CD4-positive, alpha-beta T cell treated with Interleukin-21 for 1 hour (primary cell): ENCODE data around the gene PWWP2B.
A peak's percentile ranks its signal among the peaks of the same experiment; 100 is the strongest.

Experiments used
- DNase-seq: peaks from one replicate; pipeline ENCODE4 v3.0.0-alpha.2; 2020

PWWP2B gene

GRCh38 chr10:132449811-132450181 lies 52.8 kb downstream of the PWWP2B start:
- no peak for DNase-seq

DNA sequence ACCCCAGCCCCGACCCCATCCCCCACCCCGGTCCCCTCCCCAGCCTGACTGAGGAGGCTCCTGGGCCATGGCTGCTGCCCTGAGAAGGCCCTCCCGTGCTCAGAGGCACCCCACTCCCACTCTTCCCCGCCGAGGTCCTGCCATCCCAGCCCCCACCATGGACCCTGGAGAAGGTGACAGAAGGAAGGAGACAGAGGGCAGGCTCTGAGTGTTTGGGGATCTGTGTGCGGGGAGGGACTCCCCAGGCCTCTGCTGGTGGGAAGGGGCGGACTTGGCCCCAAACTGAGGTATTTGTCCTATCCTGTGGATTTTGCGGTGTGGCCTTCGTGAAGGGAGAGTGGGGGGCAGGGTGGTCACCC lies 53.4 kb downstream of the PWWP2B start:
- no peak for DNase-seq

DNA sequence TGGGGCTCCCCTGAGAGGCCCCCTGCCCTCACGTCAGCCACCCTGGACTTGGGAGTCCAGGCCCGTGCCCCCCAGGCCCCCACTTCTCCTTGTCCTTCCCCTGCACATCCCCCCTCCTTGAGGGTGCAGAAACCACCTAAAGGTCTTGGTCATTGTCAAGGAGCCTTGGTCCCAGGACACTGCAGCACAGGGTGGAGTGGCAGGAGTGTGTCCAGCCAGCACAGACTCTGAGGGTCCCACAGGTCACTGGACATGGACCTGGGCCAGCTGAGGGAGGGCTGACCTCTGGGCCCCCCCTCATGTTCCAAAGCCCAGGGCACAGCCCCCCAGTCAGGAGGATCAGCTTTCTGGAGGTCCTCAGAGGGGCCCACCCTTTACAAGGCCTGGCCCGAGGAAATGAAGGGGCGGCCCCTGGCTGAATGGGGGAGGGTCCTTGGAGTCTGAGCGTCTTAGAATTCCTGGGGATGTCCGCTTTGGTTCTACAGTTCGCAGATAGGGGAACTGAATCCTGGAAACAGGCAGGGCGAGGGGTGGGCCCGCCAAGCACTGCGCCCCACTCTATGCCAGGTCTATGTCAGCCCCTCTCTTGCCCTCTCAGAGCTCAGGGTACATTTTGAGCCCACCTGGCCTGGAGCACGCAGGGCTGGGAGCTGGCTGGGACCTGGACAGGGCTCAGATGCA lies 54.0 kb downstream of the PWWP2B start:
- DNase-seq: no peak

- DNase-seq: no peak
Measured at GRCh38 chr10:132451506-132452215, 54.7 kb downstream of the PWWP2B start.

DNA sequence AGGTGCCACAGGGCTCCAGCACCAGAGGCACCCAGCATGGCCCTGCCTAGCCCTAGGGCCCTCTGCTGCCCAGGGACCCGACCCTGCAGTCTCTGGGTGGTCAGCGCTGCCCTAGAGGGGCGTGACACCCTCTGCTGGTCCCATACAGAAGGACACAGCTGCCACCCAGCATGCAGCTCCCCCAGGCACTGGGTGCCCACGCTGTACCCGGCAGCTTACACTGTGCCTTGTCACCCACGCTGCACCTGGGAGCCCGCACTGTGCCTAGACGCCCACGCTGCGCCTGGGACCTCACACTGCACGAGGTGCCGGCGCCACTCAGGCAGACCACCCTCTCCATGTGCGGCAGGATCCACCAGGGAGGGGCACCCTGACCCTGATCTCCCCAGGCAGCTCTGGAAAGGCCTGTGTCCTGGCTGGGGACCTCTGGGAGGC lies 55.2 kb downstream of the PWWP2B start:
- DNase-seq: no peak

DNA sequence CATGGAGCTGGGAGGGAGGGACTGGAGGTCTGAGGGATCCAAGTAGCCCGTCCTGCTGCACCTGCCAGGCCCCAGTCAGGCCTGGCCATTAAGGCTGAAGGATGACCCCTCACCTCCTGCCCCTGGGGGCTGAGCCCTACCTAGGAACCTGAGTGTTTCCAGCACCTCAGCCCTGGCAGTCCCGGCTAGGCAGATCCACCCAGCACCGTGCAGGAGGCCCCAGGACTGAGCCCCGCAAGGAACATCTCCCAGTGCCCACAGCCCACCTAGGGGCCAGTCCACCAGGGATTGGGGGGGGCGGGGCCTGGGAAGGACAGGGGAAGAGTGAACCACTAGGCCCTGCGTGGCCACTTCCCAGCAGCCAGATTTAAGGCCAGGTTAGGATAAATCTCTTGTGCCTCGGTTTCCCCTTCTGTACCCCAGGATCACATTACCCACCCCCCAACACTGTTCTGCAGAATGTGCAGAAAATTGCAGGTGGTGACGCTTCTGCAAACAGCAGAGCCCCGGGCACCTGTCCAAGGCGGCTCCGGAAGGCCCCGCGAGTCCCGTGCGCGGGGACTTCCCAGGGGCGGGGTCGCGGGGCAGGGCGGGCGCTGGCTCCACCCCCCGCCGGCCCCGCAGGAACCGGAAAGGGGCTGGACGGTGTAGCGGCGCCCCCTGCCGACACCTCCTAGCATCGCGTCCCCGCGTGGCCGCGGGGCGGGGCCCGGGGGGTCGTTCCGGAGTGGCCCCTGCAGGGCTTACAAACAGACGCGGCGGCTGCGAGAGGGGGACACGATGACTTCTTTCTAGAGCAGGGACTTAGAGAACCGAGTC lies 55.9 kb downstream of the PWWP2B start:
- DNase-seq: peak; percentile 90

DNA sequence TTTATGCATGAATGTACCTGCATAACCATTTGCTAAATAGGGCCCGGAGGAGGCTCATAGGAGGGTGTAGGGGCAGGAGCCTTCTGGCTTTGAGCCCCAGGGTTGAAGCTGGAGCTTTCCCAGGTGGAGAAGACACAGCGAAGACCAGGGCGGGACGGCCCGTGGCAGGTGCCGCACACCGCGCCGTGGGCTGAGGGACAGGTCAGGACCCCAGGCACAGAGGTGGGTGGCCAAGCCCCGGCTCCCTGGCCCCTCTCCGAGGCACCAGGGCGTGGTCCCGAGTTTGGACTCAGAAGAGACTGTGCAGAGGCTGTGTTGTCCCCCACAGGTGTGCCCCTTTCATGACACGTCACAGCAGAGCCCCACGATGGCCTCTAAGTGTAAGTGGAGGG lies 56.5 kb downstream of the PWWP2B start:
- no peak for DNase-seq

DNA sequence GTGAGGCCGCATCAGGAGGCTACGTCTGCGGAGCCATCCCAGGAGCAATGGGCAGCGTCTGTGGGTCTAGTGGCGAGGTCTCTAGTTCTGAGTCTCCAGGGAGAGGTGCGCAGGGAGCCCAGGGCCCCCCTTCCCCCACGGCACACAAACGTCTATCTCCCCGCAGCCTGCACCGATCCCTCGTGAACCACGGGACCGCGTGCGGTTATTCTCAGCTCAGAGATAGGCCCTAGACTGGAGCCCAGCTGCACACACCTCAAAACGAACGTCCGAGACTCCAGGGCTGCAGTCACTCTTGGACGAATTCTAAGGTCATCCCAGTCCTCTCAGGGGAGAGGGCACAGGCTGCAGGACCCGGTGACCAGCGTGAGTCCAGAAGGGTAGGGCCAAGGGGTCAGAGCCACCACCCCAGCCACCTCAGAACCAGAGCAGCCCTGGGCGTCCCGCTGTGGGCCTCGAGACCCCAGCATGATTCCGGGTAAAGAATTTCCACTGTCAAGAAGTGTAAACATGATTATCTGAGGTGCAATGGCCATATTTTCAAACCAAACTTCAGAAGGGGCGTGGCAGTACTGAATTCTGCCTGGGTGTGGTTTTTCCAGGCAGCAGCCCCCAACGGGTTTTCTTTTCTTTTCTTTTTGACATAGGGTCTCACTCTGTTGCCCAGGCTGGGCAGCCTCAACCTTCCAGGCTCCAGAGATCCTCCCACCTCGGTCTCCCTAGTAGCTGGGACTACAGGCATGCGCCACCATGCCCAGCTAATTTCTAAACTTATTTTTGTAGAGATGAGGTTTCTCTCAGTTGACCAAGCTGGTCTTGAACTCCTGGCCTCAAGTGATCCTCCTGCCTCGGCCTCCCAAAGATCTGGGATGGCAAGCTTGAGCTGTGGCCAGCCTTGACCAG lies 57.5 kb downstream of the PWWP2B start:
- DNase-seq: no peak

DNA sequence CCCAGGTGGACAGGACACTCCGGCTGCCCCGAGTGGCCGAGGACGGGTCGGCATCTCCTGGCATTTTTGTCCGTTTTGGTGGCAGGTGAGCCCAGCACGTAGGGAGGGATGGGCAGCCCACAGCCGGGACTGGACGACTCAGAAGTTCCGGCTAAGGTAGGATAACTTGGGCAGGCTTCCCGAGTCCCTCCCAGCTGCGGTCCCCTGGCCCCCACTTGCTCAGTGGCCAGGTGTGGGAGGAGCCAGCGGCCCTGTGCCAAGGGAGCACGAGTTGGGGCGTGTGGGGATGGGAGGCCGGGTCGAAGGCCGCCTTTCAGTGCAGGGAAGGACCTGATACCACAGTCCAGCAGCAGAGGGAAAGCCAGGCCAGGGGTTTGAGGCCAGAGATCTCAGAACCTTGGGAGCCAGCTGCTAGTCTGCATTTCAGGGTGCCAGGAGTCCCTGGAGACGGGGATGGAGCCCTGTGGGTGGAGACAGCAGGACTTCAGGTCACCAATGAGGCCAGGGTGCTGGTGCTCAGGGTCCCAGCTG lies 58.5 kb downstream of the PWWP2B start:
- DNase-seq: no peak

DNA sequence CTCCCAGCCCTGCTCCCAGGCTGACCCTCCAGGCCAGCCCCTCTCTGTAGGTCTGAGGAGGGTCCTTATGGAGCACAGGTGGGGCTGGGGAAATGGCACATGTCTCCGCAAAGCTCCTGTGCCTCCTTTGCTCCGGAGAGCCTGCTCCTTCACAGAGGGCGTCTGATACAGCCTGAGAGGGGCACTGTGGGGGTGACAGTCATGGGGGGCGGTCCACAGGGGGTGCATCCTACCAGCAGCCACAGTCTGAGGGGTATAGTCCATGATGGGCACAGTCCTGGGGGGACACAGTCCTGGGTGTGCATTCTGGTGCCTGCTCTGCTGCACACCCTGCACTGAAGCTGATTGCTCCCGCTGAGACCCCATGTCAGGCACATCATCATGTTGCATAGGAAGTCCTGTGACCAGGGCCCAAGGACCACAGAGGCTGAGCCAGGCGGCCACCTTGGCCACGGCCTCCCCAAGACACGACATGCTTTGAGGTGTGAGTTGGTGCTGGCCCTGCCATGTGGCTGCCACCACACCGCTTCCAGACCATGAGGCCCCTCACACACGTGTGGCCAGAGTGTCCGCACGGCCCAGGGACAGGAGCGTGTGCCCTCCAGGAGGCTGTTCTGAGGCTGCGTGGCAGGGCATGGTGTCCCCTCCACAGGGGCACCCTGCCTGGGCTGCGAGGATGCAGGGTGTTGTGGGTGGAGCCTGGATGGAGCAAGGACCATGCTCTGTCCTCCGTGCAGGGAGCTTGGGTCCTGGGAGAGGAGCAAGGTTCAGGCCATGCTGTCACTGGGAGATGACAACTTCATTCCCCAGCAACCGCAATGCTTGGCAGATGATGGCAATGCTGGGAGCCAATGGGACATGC lies 59.2 kb downstream of the PWWP2B start:
- DNase-seq: no peak

DNA sequence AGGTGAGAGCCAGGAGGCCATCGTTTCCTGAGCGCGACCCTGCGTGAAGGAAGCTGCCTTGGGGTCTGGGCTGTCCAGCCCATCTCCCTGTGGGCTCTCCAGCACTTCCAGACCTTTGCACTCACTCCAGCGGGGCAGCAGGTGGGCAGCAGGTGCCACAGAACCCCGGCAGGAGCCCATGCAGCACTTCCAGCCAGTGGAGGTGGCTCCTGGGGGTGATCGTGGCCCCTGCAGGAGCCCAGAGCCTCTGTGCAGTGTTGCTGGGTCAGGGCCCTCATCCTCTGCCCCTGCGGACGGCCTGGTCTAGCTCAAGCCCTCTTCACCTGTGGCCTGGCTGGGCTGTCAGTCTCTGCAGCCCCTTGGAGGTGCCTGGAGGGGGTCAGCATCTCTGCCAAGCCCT lies 59.9 kb downstream of the PWWP2B start:
- DNase-seq: no peak

DNA sequence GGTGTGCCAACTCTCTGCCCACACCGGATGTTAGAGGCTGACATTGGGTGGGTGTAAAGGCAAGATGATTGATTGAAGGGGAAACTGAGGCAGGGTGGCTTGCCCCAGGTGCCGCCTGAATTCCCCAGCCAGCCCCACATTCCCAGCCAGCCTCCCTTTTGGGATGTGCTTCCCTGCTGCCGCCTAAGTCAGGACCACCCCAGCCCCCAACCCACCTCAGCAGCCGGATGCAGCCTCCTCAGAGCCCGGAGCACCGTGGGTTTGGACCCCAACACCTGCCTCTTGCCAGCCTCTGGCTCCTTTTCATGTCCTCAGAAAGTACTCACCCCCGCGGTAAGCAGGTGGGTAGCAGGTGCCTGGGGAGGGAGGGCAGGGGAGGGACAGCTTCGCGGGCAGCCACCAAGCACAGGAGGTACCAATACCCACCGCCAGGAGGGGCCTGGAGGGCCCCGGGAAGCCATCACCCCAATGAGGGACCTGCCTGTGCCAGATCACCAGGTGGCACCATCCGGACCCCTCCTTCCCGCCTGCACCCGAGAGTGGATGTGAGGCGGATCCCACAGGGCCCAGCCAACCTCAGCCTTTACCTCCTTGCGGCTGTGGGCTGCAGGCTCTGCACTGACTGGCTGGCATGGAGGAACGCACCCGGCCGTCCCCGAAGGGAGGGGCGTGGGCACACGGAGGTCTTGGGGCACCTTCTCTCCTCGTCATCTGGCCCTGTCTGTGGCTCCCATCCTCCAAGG lies 60.5 kb downstream of the PWWP2B start:
- peak; percentile 20 for DNase-seq

- no peak for DNase-seq
Measured at GRCh38 chr10:132458071-132458585, 61.1 kb downstream of the PWWP2B start.

DNA sequence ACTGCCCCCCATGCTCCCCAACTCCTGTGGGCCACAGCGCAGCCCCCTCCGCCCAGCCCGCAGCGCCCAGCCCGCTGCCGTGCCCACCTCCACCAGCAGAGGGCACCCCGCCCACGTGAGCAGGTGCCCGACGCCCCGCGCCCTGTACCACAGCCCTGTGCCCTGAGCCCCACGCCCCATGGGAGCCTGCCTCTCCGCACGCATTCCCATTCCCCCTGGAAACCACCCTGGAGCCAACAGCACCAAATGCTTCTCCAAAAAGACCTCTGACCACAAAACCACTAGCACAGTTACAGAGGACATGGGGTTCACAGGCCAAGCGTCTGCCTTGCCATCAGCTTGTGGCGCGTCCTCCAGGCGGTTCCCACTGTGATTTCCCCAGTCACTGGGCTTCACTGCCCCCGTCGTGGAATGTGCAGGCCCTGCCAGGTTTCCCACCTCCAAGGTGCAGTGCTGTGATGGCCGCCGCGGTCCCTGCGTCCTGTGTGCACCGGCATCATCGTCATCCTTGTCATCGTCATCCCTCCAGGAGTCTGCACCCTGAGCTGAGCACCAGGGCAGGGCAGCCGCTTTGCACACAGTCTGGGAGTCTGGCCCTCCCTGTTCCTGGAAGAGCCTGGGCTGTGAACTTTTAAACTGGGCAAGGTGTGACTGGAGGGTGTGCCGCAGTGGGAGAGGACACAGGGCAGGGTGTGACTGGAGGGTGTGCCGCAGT lies 61.7 kb downstream of the PWWP2B start:
- DNase-seq: peak; percentile 63

DNA sequence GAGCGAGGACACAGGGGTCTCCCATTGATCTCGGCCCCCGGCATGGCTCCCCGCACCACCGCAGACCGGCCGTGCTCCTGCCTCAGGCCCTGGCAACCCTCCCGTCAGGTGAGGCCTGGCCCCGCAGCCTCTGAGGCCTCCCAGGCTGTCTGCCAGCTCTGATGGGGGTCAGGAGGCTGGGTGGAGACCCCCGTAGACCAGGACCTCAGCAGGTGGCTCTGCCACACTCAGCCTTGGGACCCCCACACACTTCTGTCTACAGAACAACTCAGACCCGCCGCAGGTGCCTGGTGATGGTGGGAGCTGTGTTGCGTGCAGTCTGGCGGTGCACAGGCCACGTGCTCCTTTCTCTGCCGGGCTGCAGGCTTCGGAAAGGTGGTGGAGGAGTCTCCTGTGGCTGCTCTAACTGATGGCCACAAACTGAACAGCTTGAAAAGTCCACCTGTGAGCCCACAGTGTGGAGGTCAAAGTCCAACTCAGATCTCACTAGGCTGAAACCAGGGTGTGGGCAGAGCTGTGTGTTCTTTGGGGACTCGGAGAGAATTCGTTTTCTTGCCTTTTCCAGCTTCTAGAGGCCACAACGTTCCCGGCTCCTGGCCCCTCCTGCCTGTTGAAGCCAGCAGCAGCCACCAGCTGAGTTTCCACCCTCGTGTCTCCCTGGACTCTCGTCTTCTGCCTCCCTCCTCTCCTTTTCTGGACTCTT lies 62.5 kb downstream of the PWWP2B start:
- no peak for DNase-seq

- DNase-seq: no peak
Measured at GRCh38 chr10:132460071-132460470, 63.1 kb downstream of the PWWP2B start.

- DNase-seq: no peak
Measured at GRCh38 chr10:132460691-132461090, 63.7 kb downstream of the PWWP2B start.

DNA sequence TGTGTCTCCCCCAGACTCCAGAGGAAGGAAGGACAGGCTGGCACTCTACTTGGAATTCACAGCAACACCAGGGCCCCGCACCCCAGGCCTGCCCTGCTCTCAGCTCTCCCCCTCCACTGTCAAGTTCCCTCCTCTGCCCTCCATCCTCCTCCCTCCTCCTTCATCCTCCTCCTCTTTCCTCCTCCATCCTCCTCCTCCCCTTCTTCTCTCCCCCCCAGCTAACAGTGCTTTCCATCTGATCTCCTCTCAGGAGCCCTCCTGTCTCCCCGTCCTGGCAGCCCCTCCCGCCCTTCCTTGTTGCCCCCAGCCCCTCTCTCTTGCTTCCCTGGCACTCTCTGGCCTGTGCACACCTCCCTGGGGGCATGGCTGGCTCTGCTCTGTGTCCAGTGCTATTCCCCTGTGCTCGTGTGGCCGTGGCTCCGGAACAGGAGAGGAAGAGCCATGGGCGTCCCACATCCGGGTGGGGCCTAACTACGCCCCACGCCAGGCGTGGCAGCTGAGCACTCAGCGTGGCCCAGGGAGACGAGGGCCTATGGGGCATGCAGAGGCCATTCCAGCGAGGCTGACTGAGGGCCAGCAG lies 64.2 kb downstream of the PWWP2B start:
- DNase-seq: no peak

- no peak for DNase-seq
Measured at GRCh38 chr10:132461683-132462231, 64.8 kb downstream of the PWWP2B start.
